Measurements from ENCODE around the gene FDX1. TPM values are rescaled to one million over a fixed set of nuclear protein-coding genes. Genes with fewer than 3 reads are reported as not detected.

The FDX1 gene
- total RNA-seq, 1 donor from 2014 or later, result 17.6 TPM

DNA sequence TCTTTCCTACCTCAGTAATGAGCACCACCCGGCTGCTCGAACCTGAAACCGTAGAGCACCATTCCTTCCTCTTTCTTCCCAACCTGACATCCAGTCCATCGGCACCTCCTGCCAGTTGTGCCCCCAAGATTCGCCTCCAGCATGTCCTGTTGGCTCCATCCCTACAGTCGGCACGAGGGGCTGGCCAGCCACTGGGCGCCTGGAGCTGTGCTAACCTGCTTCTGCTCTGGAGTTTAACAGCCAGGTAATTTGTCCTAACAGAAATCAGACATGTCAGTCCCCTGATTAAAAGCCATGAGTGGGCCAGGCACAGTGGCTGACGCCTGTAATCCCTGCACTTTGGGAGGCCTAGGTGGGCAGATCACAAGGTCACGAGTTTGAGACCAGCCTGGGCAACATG lies 16.8 kb downstream of the FDX1 start:
- Histone ChIP-seq H3K4me3 (no peak overlapping the region), H3K36me3 (peaks cover 0 to 2% of the 10 kb centered on the region in 2 donors), H3K4me1 (no peaks in the 10 kb centered on the region), H3K9me3 (no peaks in the 10 kb centered on the region), H3K27ac (no peak overlapping the region), H3K27me3 (no peaks in the 10 kb centered on the region)
- intact Hi-C loops (cut with DNase I), result no loop called here
- DNase-seq (ENCODE audit: low spot score in 2 of 2), result no peak
- TF ChIP-seq CTCF (IDR thresholded peaks at IDR 0.05), result no peak

- Histone ChIP-seq H3K27me3 (no peaks in the 10 kb centered on the region), H3K9me3 (no peaks in the 10 kb centered on the region), H3K27ac (no peak overlapping the region), H3K36me3 (no peaks in the 10 kb centered on the region), H3K4me3 (no peak overlapping the region), H3K4me1 (no peaks in the 10 kb centered on the region)
- no peak for DNase-seq (ENCODE audit: low spot score in 2 of 2)
- intact Hi-C loops (cut with DNase I), result no loop called here
- no peak for TF ChIP-seq CTCF (IDR thresholded peaks at IDR 0.05)
Observed at GRCh38 chr11:110447343-110447742, 17.6 kb downstream of the FDX1 start.

GRCh38 chr11:110447897-110448745 lies 18.4 kb downstream of the FDX1 start:
- no peaks in the 10 kb centered on the region for H3K36me3 ChIP-seq
- intact Hi-C loops (cut with DNase I), result no loop called here
- no peaks in the 10 kb centered on the region for H3K9me3 ChIP-seq
- no peaks in the 10 kb centered on the region for H3K4me1 ChIP-seq
- no peak for DNase-seq (ENCODE audit: low spot score in 2 of 2)
- H3K27me3 ChIP-seq, result no peaks in the 10 kb centered on the region
- H3K27ac ChIP-seq, result no peak overlapping the region
- H3K4me3 ChIP-seq, result no peak overlapping the region
- peak in 1 of 3 experiments; percentile 30 for TF ChIP-seq CTCF (IDR thresholded peaks at IDR 0.05)

- TF ChIP-seq CTCF (IDR thresholded peaks at IDR 0.05), result no peak
- H3K27me3 ChIP-seq, result no peaks in the 10 kb centered on the region
- H3K36me3 ChIP-seq, result no peaks in the 10 kb centered on the region
- intact Hi-C loops (cut with DNase I), result no loop called here
- no peak overlapping the region for H3K4me3 ChIP-seq
- no peaks in the 10 kb centered on the region for H3K4me1 ChIP-seq
- H3K9me3 ChIP-seq, result no peaks in the 10 kb centered on the region
- no peak overlapping the region for H3K27ac ChIP-seq
- no peak for DNase-seq (ENCODE audit: low spot score in 2 of 2)
Observed at GRCh38 chr11:110450246-110450645, 20.5 kb downstream of the FDX1 start.

GRCh38 chr11:110452720-110453119 lies 23.0 kb downstream of the FDX1 start:
- H3K4me3 ChIP-seq, result no peak overlapping the region
- H3K36me3 ChIP-seq, result no peaks in the 10 kb centered on the region
- DNase-seq (ENCODE audit: low spot score in 2 of 2), result no peak
- H3K27ac ChIP-seq, result no peak overlapping the region
- no peaks in the 10 kb centered on the region for H3K9me3 ChIP-seq
- TF ChIP-seq CTCF (IDR thresholded peaks at IDR 0.05), result no peak
- no peaks in the 10 kb centered on the region for H3K27me3 ChIP-seq
- no peaks in the 10 kb centered on the region for H3K4me1 ChIP-seq
- intact Hi-C loops (cut with DNase I), result no loop called here

Data from ascending aorta (tissue), 2 donors.